Measurements from ENCODE around the gene COX7A2L.

COX7A2L gene

DNA sequence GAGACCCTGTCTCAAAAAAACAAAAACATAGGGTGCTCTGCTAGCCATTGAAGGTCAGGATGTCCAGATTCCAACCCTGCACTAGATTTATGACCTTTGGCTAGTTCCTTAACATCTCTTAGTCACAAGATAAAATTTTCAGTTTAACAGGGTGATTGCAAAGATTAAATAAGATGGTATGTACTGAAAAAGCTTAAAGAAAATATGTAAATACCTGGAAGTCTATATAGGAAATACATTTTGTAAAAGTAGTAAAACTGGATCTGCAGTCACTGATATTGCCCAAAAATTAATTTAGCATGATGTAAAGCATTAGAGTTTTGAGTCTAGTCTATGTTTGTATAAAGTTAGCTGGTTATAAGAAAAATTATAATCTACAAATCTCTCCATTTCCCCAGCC, 5.4 kb upstream of the COX7A2L start:
- no peak overlapping the region for H2AFZ ChIP-seq (ENCODE audit: low read length)
- no peaks in the 10 kb centered on the region for H4K20me1 ChIP-seq (ENCODE audit: insufficient read depth, low read length)
- no peaks in the 10 kb centered on the region for H3K79me2 ChIP-seq (ENCODE audit: low read length)
- no peaks in the 10 kb centered on the region for H3K27me3 ChIP-seq (replicated peaks; ENCODE audit: insufficient read depth, low read length)
- no peak for DNase-seq
- H3K36me3 ChIP-seq (replicated peaks; ENCODE audit: insufficient read depth, low read length) = no peaks in the 10 kb centered on the region
- no peak overlapping the region for H3K4me3 ChIP-seq (ENCODE audit: low read length)
- H3K27ac ChIP-seq (ENCODE audit: low read length) = no peak overlapping the region
- H3K4me1 ChIP-seq (ENCODE audit: low read length) = peaks cover 13% of the 10 kb centered on the region
- no peak overlapping the region for H3K4me2 ChIP-seq (ENCODE audit: low read depth, low read length)
- no peak overlapping the region for H3K9ac ChIP-seq (ENCODE audit: low read length)
- no peak for TF ChIP-seq EZH2phosphoT487 (IDR thresholded peaks at IDR 0.05; ENCODE audit: low read length)
- TF ChIP-seq EZH2 (optimal IDR thresholded peaks at IDR 0.05; ENCODE audit: low read depth, low read length) = no peak
- TF ChIP-seq CTCF (IDR thresholded peaks at IDR 0.05; ENCODE audit: low read length) = no peak
- no peaks in the 10 kb centered on the region for H3K9me2 ChIP-seq (replicated peaks; ENCODE audit: insufficient read depth, low read length)
- H3K9me3 ChIP-seq (replicated peaks; ENCODE audit: insufficient read depth, low read length) = no peaks in the 10 kb centered on the region
- 0 out of 2 replicates have a peak, but pooled peaks cover 3% of the 10 kb centered on the region for H3F3A ChIP-seq (ENCODE audit: insufficient read depth, low read length)

DNA sequence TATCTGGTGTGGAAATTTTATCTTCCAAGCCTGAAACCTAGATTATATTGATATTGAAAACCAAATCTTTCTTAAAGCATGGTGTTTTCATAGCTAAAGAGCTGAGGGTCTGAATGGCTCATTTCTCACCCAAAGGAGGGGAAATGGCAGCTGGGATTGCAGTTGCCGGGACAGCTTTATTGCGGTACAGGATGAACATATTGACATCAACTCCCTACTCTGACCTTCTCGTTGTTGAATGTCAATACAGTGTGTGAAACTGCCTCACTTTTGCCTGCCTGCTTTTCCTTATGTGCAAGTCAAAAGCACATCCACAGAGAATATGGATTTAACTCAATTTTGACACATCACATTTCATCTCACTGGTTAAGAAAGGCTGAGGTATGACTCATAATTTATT, 3.6 kb upstream of the COX7A2L start:
- H3K79me2 ChIP-seq (ENCODE audit: low read length) = peaks cover 14% of the 10 kb centered on the region
- H3K36me3 ChIP-seq (replicated peaks; ENCODE audit: insufficient read depth, low read length) = no peaks in the 10 kb centered on the region
- no peak for DNase-seq
- H3K9me2 ChIP-seq (replicated peaks; ENCODE audit: insufficient read depth, low read length) = no peaks in the 10 kb centered on the region
- H3K4me1 ChIP-seq (ENCODE audit: low read length) = peaks cover 13% of the 10 kb centered on the region
- H4K20me1 ChIP-seq (ENCODE audit: insufficient read depth, low read length) = no peaks in the 10 kb centered on the region
- peaks cover 11% of the 10 kb centered on the region for H3F3A ChIP-seq (ENCODE audit: insufficient read depth, low read length)
- TF ChIP-seq CTCF (IDR thresholded peaks at IDR 0.05; ENCODE audit: low read length) = no peak
- TF ChIP-seq EZH2 (optimal IDR thresholded peaks at IDR 0.05; ENCODE audit: low read depth, low read length) = no peak
- TF ChIP-seq EZH2phosphoT487 (IDR thresholded peaks at IDR 0.05; ENCODE audit: low read length) = no peak
- no peak overlapping the region for H3K4me2 ChIP-seq (ENCODE audit: low read depth, low read length)
- H3K27me3 ChIP-seq (replicated peaks; ENCODE audit: insufficient read depth, low read length) = no peaks in the 10 kb centered on the region
- H3K9me3 ChIP-seq (replicated peaks; ENCODE audit: insufficient read depth, low read length) = no peaks in the 10 kb centered on the region
- H2AFZ ChIP-seq (ENCODE audit: low read length) = no peak overlapping the region
- H3K9ac ChIP-seq (ENCODE audit: low read length) = no peak overlapping the region
- no peak overlapping the region for H3K4me3 ChIP-seq (ENCODE audit: low read length)
- H3K27ac ChIP-seq (ENCODE audit: low read length) = no peak overlapping the region

- no peaks in the 10 kb centered on the region for H3K36me3 ChIP-seq (replicated peaks; ENCODE audit: insufficient read depth, low read length)
- H3K4me1 ChIP-seq (ENCODE audit: low read length) = peaks cover 19% of the 10 kb centered on the region
- H3K27ac ChIP-seq (ENCODE audit: low read length) = no peak overlapping the region
Measured at GRCh38 chr2:42363413-42363812, 2.4 kb upstream of the COX7A2L start.

More at GRCh38 chr2:42363413-42363812, 2.4 kb upstream of the COX7A2L start:
- Histone ChIP-seq H3K9me2 (replicated peaks; ENCODE audit: insufficient read depth, low read length) (no peaks in the 10 kb centered on the region), H3K9me3 (replicated peaks; ENCODE audit: insufficient read depth, low read length) (no peaks in the 10 kb centered on the region), H3K79me2 (ENCODE audit: low read length) (peaks cover 26% of the 10 kb centered on the region), H2AFZ (ENCODE audit: low read length) (no peak overlapping the region), H3K4me2 (ENCODE audit: low read depth, low read length) (no peak overlapping the region), H3K4me3 (ENCODE audit: low read length) (no peak overlapping the region), H3F3A (ENCODE audit: insufficient read depth, low read length) (peaks cover 14% of the 10 kb centered on the region), H3K27me3 (replicated peaks; ENCODE audit: insufficient read depth, low read length) (no peaks in the 10 kb centered on the region), H3K9ac (ENCODE audit: low read length) (no peak overlapping the region), H4K20me1 (ENCODE audit: insufficient read depth, low read length) (no peaks in the 10 kb centered on the region)
- no peak for DNase-seq
- no peak for TF ChIP-seq EZH2 (optimal IDR thresholded peaks at IDR 0.05; ENCODE audit: low read depth, low read length)
- no peak for TF ChIP-seq EZH2phosphoT487 (IDR thresholded peaks at IDR 0.05; ENCODE audit: low read length)
- no peak for TF ChIP-seq CTCF (IDR thresholded peaks at IDR 0.05; ENCODE audit: low read length)
